HFF-Myc (cell line): ENCODE results near the gene TTC39C.

ENCODE experiments used
- DNase-seq: peaks from one replicate; pipeline ENCODE4 v3.0.0-alpha.2; 2011; ENCODE audit warnings: low read depth; ENCODE audit errors: extremely low read depth
- H3K4me3 ChIP-seq: replicated peaks from 2 replicates; pipeline ENCODE4 v1.5.1; 2011; ENCODE audit warnings: low read depth, mild to moderate bottlenecking, control low read depth, low read length
- CTCF ChIP-seq: IDR thresholded peaks from 2 replicates; pipeline ENCODE4 v1.5.1; 2012; ENCODE audit warnings: mild to moderate bottlenecking, low read depth, low read length, control low read depth; ENCODE audit errors: missing control alignments

Gene TTC39C

GRCh38 chr18:24080861-24081260 lies 66.3 kb downstream of the TTC39C start:
- no peak overlapping the region for H3K4me3 ChIP-seq
- TF ChIP-seq CTCF, result no peak
- DNase-seq, result no peak

GRCh38 chr18:24083550-24083949 lies 69.0 kb downstream of the TTC39C start:
- no peak for TF ChIP-seq CTCF

DNA sequence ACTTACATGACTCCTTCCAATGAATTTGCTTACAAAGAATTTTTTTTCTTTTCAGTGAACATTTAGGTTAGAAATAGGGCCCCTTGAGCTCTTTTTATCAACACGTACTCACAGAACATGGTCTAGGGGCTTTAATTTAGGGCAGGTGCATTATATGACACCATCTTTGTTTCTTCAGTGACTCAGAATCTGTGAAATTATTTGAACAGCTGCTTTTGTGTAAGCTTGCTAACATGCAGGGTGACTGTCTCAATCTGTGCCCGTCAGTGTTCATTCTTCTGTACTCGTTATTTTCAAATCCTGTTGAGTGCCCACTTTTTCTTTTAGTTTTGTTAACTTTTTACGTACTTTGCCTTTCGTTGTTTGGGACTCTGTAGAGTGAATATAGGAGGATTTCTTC lies 71.5 kb downstream of the TTC39C start:
- no peak overlapping the region for H3K4me3 ChIP-seq
- DNase-seq, result no peak

More at GRCh38 chr18:24083550-24083949, 69.0 kb downstream of the TTC39C start:
- DNase-seq, result no peak
- H3K4me3 ChIP-seq, result no peak overlapping the region

GRCh38 chr18:24089076-24089475 lies 74.5 kb downstream of the TTC39C start:
- no peak for TF ChIP-seq CTCF
- no peak for DNase-seq
- no peak overlapping the region for H3K4me3 ChIP-seq

More for the DNA sequence above, 71.5 kb downstream of the TTC39C start:
- no peak for TF ChIP-seq CTCF

DNA sequence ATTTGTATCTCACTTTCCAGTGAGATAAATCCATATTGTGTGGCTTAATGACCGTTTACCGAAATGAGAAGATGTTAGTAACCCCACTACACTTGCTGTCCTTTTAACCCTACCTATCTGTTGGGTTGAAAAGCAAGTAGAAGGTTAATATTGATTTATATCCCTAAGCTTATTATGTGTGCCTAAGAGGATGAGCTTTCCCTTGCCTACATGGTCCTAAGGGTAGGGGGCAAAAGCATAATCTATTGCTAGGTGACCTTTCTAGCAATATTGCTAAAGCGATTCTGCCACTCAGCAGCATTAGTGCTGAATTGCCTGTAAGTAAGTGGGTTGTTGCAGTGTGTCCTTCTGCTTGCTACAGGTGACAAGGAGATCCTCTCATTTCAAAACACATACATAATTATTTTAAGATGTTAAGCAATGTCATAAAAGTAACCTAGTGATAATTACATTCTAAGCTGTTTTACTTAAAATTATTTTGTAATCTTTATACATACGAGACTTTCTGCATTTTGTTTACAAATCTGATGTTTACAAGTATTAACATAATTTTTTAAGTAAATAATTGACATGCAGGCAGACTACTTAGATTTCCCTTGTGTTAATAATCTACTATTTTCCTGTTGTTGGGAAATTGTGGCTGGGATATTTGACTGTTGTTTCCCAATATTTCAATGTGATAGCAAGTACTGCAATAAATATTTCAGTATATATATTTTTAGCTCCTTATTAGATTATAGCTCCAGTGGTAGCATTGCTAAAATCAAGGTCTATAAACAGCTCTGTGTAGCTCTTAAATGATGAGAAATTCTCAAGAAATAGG lies 75.2 kb downstream of the TTC39C start:
- DNase-seq, result no peak
- no peak overlapping the region for H3K4me3 ChIP-seq
- no peak for TF ChIP-seq CTCF

- no peak for DNase-seq
- no peak for TF ChIP-seq CTCF
These were observed 76.3 kb downstream of the TTC39C start for GRCh38 chr18:24090876-24091275.

More at GRCh38 chr18:24090876-24091275, 76.3 kb downstream of the TTC39C start:
- H3K4me3 ChIP-seq, result no peak overlapping the region
